Non-pigmented ciliary epithelial cell (primary cell): ENCODE results near the gene PARVA.

Experiments used
- DNase-seq: peaks from one replicate; pipeline ENCODE4 v3.0.0-alpha.2; 2010; ENCODE audit warnings: low read depth

The PARVA gene

DNA sequence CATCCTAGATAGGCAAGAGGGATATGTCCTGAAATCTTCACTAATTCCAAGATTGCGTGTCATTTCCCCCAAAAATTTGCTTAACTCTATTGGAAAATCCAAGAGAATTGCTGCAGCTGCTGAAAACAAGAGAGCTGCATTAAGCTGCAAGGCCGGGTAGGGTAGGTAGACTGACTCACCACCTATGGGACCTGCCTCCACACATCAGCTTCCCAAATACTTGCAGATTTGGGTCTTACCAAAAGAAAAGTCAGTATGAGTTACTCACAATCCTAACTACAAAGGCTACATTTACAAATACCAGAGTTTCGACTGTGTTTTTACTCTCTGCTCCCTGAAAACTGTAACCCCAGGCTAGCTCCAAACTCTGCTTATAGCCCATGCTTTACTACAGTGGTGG is 154.3 kb downstream of the PARVA start:
- DNase-seq = no peak

DNA sequence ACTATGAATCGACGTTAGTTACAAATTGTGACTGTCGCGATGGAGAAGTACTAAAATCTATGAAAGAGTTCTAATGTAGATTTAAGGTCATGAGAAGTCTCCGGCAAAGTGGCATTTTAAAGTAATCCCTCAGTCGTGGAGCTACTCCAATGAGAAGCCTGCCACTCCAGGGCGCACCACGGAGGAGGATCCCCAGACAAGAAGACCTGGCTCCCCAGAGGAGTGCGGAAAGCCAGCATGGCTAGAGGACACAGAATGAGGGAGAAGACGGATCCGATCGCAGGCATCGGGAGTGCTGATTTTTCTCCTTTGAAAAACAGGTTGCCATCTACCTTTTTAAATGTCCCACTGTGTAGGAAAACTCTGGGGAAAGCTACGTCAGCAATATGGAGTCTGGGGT is 155.2 kb downstream of the PARVA start:
- DNase-seq = no peak

DNA sequence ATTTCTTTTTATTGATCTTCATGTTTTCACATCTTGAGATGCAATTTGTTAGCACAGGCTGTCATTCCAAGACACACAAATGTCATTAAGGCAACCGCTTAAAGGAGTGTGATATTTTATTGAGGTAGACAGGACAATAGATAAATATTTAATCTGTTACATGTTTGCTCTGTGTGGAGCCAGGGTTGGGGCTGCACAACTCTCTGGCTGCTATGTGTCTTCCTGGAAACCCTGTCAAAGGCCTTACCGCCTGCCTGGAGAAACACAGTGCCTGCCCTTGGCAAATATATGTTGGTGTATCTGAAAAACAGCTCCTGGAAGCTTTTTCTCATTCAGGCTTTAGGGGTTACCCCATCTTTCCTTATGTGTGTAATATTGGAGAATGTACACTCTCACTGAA is 157.2 kb downstream of the PARVA start:
- no peak for DNase-seq

DNA sequence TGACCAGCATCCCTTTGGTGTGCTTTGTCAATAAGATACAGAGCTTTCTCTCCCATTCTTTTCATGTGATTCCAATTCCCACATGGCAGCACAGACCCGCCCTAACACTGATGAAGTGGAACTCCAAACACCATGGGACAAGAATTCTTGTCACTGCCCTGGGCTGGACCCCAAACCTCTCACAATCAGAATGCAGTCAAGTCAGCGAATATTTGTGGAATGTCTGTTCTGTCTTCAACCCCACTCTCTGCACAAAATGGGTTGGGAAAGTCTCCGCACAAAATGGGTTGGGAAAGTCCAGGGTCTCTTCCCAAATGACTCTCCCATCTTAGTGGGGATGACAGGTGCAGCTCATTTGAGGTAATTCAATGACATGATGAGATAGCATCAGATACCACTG is 157.9 kb downstream of the PARVA start:
- DNase-seq = no peak

DNA sequence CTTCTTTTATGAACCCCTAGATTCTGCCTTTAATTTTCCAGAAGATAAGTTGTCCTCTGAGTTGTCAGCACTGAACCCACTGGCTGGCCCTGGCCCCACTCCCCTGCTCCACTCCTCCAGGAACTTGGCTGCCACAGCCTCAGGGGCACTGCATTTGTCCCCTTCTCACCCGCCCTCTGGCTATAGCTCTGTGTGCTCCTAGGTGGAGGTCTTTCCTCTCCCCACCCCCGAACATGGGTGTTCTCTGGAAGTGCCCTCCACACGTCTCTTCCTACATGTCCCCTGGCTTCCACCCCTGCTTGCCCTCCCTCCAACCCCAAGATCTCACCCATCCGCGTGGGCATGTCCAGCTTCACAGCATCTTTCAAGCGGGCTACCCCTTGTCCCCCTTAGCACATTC is 159.2 kb downstream of the PARVA start:
- no peak for DNase-seq

DNA sequence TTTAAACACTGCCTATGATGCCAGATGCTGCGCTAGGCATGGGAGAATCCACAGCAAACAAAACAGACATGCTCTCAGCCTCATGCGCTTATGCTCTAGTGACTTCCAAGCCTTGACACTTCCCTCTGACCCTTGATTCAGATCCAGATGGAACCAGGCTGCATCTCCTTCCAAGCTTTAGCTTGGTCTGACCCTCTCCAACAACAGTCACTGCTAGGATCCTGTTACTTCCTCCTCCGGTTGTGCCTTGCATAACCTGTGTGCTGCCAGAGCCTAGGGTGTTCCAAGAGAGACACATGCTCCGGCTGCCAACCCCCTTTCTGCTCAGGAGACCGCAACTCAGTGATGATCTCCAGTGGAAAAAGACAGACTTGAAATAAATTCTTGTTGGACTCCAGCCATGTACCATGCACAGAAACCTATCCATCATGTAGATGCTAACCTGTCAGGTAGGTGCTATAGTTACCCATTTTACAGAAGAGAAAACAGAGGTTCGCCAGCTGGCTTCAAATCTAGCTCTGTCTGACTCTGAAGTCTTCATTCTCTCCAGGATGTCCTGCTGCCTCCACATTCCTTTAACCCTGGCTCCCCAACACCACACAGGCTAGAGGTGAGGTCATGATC is 160.5 kb downstream of the PARVA start:
- DNase-seq = no peak

DNA sequence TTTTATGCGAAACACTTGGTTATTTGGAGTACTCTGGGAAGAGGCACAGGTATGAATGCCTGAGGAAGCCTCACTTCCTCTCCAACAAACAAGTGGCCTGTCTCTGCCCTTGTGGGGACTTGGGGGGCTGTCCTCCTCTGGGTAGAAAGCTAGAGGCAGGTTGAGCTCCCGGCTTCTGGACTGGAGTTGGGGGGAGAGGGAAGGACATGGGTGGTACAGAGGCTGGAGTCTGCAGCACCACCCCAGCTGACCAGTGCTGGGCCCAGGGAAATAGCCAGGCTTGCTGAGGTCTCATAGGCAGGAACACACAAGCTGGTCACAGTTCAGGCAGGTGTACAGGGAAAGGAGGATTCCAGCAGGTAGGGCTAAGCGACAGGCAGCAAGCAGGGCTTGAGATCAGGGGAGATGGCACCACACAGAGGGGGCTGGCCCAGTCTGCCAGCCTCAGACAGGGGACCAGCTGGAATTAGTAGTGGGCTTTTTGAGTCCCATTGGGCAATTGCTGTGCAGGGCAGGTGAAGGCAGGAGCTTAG is 161.6 kb downstream of the PARVA start:
- no peak for DNase-seq

DNA sequence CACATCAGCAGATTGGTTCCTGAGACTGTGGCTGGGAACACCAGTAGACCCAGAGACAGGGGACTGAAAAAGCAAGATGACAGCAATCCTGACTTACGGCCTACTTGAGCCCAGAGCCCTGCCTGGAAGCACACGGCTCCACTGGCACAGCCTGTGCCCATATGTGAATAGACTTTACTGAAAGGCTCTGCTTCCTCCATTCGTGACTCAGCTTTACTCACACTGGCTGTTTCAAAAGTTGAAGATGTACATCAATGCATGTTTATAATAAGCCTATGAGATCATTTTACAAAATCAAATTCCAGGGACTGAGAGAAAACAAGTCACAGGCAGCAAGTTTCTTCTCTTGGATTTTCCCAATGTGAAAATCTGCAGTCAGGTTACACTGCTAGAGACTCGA is 162.2 kb downstream of the PARVA start:
- peak; percentile 82 for DNase-seq

DNA sequence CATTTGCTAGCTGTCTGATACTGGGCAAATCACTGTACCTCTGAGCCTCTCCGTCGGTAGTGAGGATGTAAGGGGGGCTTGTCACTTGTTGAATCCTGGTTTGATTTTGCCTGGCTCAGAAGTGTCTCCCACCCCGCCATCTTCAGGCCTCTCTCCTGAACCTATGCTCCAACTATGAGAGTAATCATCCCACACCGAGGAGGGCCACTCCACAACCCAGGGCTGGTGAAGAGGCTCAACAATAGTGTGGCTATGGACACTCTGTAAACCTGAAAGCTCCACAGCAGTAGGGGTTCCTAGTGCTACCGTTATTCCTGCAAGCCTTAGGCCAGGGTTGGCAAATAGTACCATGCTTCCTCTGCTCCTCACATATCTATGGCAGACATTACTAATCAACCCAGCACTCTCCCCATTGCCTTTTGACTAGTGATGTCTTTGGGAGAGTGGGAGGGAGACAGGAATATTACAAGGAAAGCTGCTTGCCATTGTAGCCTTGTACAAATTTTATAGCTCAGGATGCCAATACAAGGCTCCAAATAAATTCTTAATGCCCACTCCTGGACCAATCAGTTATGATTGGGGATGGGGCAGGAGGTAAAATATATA is 162.8 kb downstream of the PARVA start:
- DNase-seq = no peak

DNA sequence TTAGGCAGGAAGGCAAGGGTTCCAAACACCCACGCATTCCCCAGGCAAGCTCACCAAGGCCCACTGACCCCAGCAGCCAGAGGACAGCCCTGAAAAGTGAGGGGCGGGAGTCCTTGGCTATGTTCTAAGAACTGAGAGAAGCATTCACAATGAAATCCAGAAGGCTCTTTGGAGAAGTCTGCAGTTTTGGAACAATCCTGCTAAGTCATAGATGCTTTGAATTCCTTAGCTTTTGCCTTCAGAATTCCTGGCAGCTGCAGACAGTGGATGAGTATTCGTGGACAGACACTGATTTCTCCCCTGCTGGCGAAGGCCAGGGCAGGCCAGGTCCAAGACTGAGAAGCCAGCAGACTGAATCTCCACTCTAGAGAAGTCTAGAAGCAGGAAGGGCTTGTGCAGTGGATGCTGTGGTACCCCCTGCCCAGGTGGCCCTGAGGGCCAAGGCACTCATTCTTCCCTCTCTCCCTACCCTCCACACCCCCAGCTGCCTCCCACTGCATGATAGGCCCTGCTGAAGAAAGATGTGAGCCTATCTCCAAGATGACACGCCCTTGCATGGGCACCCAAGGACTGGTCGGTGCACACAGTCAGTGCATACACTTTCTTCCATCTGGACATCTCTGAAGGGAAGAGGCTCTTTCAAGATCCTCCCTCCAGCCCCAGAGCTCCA is 163.7 kb downstream of the PARVA start:
- DNase-seq = peak; percentile 70

DNA sequence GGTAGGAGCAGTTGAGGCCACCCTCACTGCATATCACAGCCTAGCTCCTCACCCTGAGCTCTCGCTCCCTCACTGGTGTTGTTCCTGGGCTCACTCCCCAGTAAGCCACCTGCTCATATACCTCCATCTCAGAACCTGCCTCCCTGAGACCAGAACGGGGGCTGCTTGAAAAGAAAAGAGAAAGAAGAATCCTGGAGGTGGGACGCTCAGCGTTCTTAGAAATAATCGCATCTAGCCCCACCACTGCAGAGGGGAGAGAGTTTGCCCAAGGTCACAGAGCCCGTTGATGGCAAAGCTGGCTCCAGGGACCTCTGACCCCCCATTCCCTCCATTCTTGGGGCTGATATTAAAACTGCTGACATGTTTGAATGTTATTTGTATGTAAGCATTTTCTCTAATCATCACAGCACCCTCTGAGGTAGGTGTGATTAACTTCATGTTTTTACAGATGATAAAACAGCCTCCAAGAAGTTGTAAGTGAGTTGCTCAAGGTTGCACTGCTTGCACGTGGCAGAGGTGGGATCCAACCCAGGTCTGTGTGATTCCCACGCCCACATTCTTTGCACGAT is 164.3 kb downstream of the PARVA start:
- no peak for DNase-seq

DNA sequence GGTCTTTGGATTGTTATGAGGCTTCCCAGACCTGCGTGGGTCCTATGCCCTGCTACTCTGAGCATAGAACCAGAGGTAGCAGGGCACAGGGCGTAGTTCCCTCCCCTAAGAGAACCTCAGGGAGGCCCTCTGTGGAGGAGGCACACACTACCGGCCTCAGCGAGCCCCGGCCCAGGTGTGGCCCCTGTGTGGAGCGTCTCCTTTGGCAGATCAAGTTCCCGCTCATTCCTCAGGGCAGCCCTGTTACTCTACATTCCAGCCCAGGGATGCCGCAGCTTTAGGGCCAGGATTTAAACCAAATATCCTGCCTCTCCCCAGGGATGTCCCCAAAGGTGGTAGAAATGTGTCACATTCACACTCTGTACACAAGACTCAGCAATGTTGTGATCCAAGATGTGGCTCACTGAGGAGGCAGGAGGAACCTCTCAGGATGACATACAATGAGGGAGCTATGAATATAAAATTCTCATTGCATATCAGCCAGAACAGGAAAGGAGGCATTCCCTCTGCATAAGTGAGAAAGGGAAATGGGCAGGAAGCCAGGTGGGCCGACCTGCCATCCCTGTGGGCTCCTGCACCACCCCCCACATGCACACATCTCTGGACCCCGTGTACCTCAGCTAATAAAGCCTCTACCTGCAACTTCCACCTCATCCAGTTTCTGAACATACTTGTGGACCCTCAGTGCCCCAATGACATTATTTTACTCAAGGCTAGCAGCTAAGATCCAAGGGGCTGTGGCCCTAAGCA is 165.0 kb downstream of the PARVA start:
- no peak for DNase-seq

DNA sequence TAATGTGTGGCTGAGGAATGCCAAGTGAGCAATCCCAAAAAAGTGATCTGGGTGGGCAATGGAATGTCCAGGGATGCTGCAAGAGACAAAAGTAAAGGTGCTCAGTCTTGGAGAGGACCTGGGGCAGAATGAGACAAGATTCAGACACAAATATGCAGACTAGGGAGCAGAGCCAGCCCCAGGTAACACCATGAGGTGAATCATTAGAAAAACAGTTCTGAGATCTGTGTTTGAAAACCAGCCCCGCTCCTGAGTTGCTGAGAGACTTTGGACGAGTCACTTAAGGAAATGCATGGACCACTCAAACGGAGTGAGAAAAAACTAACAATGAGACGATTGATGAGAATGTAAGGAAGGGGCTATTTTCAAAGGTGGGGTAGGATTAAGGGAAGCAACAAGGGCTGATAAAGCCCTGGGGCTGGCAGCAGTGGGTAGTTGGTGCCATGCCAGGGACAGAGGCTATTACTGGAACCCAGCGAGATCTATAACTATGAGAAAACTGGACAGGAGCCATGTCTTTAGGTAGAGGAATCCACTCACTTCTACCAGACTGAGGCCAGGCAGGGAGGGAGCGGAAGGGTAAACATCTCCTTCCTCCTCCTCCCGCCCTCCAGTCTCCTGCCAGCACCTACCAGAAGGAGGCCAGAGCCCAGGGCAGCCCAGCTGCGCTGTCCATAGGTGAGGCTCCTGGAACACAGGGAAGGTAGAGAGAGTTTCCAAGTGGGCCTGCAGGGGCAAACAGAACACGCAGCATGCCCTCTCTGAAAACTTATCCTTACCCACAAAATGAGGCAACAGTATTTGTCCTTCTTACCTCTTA is 166.4 kb downstream of the PARVA start:
- no peak for DNase-seq

DNA sequence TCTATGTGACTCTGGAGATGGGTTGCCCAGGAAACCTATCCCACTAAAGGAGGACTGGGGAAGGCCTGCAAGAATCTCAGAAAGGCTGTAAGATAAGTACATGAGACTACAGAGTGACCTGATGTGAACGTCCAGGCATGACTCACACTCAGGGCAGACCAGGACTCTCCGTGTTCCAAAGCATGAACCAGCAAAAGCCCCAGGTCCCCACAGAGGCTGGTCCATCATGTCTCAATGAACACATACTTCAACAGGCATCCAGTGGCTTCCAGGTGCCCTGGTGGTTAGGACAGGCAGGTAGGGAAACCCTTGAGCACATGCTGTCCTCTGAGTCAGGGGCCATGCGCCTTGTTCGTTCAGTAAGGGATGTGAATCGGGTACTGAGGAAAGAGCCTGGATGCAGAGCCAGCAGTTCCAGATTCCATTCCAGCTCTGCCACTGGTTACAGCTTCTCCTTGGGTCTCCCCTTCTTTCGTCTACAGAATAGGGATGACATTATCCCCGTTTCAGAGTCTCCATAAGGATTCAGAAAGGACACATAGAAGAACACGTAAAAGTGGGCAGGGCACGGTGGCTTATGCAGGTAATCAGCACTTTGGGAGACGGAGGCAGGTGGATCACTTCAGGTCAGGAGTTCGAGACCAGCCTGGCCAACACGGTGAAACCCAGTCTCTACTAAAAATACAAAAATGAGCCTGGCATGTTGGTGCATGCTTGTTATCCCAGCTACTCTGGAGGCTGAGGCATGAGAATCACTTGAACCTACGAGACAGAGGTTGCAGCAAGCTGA is 167.8 kb downstream of the PARVA start:
- no peak for DNase-seq

DNA sequence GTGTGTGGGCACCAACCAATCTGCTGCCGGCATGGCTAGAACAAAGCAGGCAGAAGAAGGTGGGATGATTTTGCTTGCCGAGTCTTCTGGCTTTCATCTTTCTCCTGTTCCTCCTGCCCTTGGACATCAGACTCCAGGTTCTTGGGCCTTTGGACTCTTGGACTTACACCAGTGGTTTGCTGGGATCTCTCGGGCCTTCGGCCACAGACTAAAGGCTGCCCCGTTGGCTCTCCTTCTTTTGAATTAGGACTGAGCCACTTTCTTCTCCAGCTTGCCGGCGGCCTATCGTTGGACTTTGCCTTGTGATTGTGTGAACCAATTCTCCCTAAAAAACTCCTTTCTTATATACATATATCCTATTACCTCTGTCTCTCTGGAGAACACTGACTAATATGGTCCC is 168.8 kb downstream of the PARVA start:
- no peak for DNase-seq

DNA sequence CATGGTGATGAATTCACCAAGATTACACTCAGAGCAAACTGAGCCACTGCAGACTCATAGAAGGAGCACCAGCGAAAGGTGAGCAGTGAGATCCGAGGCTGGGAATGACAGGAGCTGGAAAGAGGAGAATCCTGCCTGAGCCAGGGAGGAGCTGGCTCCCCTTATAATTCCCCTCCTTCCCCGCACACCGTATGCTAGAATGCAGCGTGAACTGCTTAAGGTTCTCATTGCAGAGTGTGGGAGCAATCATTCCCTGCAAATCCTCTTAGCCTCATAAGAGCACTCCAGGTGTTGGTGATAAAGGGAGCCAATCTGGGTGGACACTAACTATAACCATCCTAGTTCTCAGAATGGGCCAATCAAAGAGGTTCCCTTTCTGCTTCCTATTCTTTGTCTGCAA is 169.3 kb downstream of the PARVA start:
- DNase-seq = no peak

DNA sequence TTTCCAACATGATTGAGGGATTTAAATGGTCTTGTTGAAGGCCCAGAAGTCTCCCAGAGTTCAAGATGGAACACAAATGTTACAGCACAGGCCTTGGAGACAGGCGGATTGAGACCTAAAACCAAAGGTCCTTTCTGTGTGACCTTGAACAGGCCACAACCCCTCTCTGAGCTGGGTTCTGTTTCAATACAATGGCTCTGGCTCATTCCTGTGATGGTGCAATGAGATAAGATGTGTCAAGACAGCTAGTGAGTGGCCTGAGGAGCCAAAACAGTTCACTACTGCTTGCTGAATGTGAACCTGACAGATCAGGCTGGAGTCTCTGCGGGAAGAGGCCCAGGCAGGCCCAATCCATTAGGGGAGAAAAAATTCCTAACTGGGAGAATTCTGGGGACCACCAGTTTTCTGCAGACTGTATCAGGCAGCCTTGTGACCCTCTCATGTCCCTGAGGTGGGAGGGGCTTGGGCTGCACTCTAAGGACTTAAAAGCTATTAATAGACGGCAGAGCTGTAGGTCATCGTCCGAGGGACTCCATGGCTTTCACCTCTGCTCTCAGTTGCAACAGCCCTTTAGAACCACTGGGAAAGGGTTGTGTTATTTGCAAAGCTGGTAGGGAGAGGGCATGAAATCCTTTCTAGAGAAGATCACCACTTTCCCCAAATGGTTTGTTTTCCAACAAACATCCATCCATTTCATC is 170.7 kb downstream of the PARVA start:
- no peak for DNase-seq

DNA sequence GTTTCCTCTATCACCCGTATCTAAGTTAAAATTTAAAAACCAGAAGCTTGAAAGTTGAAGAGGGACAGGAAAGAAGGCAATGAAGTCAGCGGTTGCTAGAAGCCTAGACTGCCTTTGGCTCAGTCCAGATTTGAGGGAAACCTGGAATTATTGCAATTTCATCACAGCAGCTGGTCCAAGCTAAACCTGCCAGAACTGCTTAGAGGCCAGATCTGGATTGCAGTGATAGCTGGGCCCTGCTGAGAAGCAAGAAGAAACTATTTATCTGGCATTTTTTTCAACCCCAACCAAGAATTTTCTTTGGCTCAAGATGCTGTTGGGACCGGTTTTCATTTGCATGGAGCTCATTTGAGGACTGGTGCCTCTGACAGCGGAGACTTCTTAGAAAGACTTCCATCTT is 175.3 kb downstream of the PARVA start:
- peak; percentile 55 for DNase-seq

DNA sequence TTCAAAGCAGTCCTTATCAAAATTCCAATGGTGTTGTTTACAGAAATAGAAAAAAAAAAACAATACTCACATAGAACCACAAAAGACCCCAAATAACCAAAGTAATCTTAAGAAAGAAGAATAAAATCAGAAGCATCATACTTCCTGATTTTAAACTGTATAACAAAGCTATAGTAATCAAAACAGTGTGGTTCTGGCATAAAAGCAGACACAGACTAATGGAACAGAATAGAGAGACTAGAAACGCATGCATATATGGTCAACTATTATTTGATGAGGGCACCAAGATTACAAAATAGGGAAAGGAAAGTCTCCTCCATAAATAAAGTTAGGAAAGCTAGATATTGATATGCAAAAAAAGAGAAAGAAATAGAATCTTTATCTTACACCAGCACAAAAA is 176.8 kb downstream of the PARVA start:
- no peak for DNase-seq

DNA sequence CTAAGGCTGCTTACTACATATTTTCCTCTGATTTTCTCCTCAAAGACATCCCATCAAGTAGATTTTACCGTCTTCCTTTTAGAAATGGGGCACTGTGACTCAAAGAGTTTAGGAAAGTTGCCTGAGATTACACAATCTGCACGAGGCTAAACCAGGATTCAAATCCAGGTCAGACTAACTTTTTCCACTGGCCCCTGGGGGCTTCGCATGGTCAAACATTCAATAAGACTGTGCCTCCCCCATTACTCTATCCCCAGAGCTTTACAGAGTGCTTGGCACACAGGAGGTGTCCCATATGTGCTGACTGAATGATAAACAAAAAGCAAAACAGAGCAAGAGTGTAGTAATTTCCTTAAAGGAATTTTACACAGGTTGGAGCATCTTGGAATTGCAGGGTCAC is 178.8 kb downstream of the PARVA start:
- DNase-seq = no peak
